Peyer's patch (tissue), 4 donors: ENCODE data around the gene ELOVL1. TPM values are rescaled to one million over a fixed set of nuclear protein-coding genes. Genes with fewer than 3 reads are reported as not detected.

ENCODE experiments used
- DNase-seq, 3 donors: peaks; one replicate each; pipeline ENCODE4 v3.0.0-alpha.2; 2017 to 2019
- H3K27ac ChIP-seq, 4 donors: fragments of 200-600 bp; sonication (generic); one replicate each; pipeline ENCODE4 v1.5.1; 2016 to 2019
- H3K27me3 ChIP-seq, 2 donors: fragments of 200-600 bp; sonication (generic); one replicate each; pipeline ENCODE4 v1.5.1; 2019
- H3K36me3 ChIP-seq, 3 donors: fragments of 200-600 bp; sonication (generic); one replicate each; pipeline ENCODE4 v1.5.1; 2016 to 2019
- H3K4me1 ChIP-seq, 4 donors: fragments of 200-600 bp; sonication (generic); one replicate each; pipeline ENCODE4 v1.5.1; 2016 to 2019
- H3K4me3 ChIP-seq, 4 donors: fragments of 200-600 bp; sonication (generic); 1 replicate in 3 of 4; 2 replicates in 1 of 4; pipeline ENCODE4 v1.5.1; 2016 to 2019; ENCODE audit warnings: mild to moderate bottlenecking in 1 of 4
- H3K9me3 ChIP-seq, 4 donors: fragments of 200-600 bp; sonication (generic); one replicate each; pipeline ENCODE4 v1.5.1; 2016 to 2019; ENCODE audit warnings: mild to moderate bottlenecking in 1 of 4
- POLR2A ChIP-seq, 2 donors: fragments of 450-650 bp; IDR thresholded peaks; one replicate each; pipeline ENCODE4 v1.5.1; 2017; ENCODE audit warnings: antibody characterized with exemption in 2 of 2, mild to moderate bottlenecking in 2 of 2, moderate library complexity in 2 of 2
- total RNA-seq, 4 donors: library from RNA; depleted of rRNA; stranded (reverse); fragments of >200 nt; gene quantifications; one replicate each; pipeline ENCODE4 v1.1.0, GENCODE V29; 2016
- TF ChIP-seq, protein P1 (sequence below), 6 experiments: fragments of 450-650 bp in 4 of 6; fragments of 200-600 bp in 2 of 6; sonication (generic) in 1 of 6; IDR thresholded peaks; one replicate each; pipeline ENCODE4 v1.5.1; 2017 to 2019; ENCODE audit warnings: antibody characterized with exemption in 6 of 6, mild to moderate bottlenecking in 3 of 6, moderate library complexity in 1 of 6

ELOVL1 gene
- total RNA-seq, 4 donors from 2014 or later, result 29.7 to 101 (median 71.3) TPM

GRCh38 chr1:43348343-43348808 is 19.4 kb downstream of the ELOVL1 start:
- peak in 1 of 3 donors; percentile 52 for DNase-seq
- peaks cover 0 to 24% (median 2%) of the 10 kb centered on the region in 4 donors for H3K4me1 ChIP-seq
- peak overlapping the region; percentile 76 to 95 (median 91) for H3K27ac ChIP-seq
- peak overlapping the region; percentile 42 to 58 (median 50) for H3K4me3 ChIP-seq
- no peaks in the 10 kb centered on the region for H3K9me3 ChIP-seq
- no peak for TF ChIP-seq POLR2A (IDR thresholded peaks at IDR 0.05)
- TF ChIP-seq, protein P1, sequence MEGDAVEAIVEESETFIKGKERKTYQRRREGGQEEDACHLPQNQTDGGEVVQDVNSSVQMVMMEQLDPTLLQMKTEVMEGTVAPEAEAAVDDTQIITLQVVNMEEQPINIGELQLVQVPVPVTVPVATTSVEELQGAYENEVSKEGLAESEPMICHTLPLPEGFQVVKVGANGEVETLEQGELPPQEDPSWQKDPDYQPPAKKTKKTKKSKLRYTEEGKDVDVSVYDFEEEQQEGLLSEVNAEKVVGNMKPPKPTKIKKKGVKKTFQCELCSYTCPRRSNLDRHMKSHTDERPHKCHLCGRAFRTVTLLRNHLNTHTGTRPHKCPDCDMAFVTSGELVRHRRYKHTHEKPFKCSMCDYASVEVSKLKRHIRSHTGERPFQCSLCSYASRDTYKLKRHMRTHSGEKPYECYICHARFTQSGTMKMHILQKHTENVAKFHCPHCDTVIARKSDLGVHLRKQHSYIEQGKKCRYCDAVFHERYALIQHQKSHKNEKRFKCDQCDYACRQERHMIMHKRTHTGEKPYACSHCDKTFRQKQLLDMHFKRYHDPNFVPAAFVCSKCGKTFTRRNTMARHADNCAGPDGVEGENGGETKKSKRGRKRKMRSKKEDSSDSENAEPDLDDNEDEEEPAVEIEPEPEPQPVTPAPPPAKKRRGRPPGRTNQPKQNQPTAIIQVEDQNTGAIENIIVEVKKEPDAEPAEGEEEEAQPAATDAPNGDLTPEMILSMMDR (IDR thresholded peaks at IDR 0.05), result no peak
- no peaks in the 10 kb centered on the region for H3K36me3 ChIP-seq
- H3K27me3 ChIP-seq, result no peaks in the 10 kb centered on the region

DNA sequence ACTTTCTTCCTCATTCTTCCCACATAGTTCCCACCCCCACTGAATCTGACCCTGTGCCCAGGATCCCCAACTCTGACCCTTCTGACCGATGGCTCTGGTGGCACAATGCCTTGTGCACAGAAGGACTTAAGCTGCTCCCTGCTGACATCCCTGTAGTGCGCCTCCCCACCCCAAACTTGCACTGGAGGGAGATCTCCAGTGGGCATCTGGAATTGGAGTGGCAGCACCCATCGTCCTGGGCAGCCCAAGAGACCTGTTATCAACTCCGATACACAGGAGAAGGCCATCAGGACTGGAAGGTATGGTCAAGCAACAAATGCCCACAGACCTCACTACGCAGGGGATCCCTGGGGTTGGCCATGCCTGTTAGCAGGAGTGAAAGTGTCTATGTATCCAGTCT is 21.2 kb downstream of the ELOVL1 start:
- H3K4me1 ChIP-seq, result peaks cover 0 to 24% (median 2%) of the 10 kb centered on the region in 4 donors
- DNase-seq, result no peak
- TF ChIP-seq POLR2A (IDR thresholded peaks at IDR 0.05), result no peak
- TF ChIP-seq, protein P1 (IDR thresholded peaks at IDR 0.05), result no peak

DNA sequence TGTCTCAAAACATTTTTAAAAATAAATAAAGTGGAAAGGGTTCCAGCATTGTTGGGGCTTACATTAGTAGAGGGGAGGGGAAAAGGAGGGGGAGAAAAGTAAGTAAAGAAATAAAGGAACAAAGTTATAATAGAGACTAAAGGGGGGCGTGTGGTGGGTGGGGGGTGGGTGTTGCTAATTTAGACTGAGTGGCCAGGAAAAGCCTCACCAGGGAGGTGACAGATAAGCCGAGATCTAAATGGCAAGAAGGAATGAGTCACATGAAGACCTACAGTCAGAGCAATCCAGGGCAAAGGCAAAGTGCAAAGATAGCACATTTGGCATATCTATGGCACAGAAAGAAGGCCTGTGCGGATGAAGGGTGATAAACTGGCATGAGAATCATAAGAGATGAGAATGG is 22.7 kb downstream of the ELOVL1 start:
- peak in 1 of 3 donors; percentile 73 for DNase-seq
- Histone ChIP-seq H3K27ac (peak overlapping the region in 2 of 4 donors; percentile 58 to 82), H3K4me3 (no peak overlapping the region), H3K27me3 (no peaks in the 10 kb centered on the region), H3K9me3 (no peaks in the 10 kb centered on the region), H3K4me1 (peaks cover 0 to 24% (median 2%) of the 10 kb centered on the region in 4 donors), H3K36me3 (no peaks in the 10 kb centered on the region)
- TF ChIP-seq, protein P1 (IDR thresholded peaks at IDR 0.05), result no peak
- TF ChIP-seq POLR2A (IDR thresholded peaks at IDR 0.05), result no peak

More for the DNA sequence above, 21.2 kb downstream of the ELOVL1 start:
- Histone ChIP-seq H3K9me3 (no peaks in the 10 kb centered on the region), H3K27me3 (no peaks in the 10 kb centered on the region), H3K4me3 (no peak overlapping the region), H3K36me3 (no peaks in the 10 kb centered on the region), H3K27ac (no peak overlapping the region)

GRCh38 chr1:43344267-43344850 is 23.5 kb downstream of the ELOVL1 start:
- peaks cover 0 to 24% (median 2%) of the 10 kb centered on the region in 4 donors for H3K4me1 ChIP-seq
- peak overlapping the region in 2 of 4 donors; percentile 58 to 82 for H3K27ac ChIP-seq
- H3K36me3 ChIP-seq, result no peaks in the 10 kb centered on the region

DNA sequence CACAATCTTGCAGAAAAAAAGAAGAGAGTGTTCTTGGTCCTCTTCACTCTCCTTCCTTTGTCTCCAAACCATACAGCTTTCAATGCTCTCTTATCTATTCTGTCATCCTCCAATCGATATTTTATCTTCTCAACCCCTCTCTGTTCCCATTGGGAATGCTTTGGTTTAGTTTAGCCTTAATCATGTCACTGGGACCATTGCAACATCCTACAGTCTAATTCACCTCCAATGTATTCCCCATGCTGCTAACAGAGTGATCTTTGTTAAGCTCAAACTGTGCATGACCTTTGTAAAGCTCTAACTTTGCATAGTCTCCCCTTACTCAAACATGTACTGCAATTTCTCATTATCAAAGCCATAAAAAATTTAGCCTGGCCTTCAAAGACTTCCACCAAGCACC is 27.3 kb downstream of the ELOVL1 start:
- Histone ChIP-seq H3K4me1 (peaks cover 0 to 15% (median 1%) of the 10 kb centered on the region in 4 donors), H3K36me3 (no peaks in the 10 kb centered on the region), H3K9me3 (no peaks in the 10 kb centered on the region), H3K27me3 (no peaks in the 10 kb centered on the region), H3K27ac (no peak overlapping the region), H3K4me3 (no peak overlapping the region)
- TF ChIP-seq POLR2A (IDR thresholded peaks at IDR 0.05), result no peak
- TF ChIP-seq, protein P1 (IDR thresholded peaks at IDR 0.05), result no peak
- no peak for DNase-seq

More at GRCh38 chr1:43344267-43344850, 23.5 kb downstream of the ELOVL1 start:
- Histone ChIP-seq H3K9me3 (no peaks in the 10 kb centered on the region), H3K27me3 (no peaks in the 10 kb centered on the region), H3K4me3 (no peak overlapping the region)
- TF ChIP-seq, protein P1 (IDR thresholded peaks at IDR 0.05), result no peak
- no peak for TF ChIP-seq POLR2A (IDR thresholded peaks at IDR 0.05)
- no peak for DNase-seq
